ENCODE data around the gene TRIM33. TPM values are rescaled to one million over a fixed set of nuclear protein-coding genes. Genes with fewer than 3 reads are reported as not detected.

The TRIM33 gene
- total RNA-seq, 1 experiment from 2014 or later, result 38.7 TPM

- CTCF ChIA-PET, result no interaction called here
- DNase-seq, result no peak
- TF ChIP-seq EZH2 (IDR thresholded peaks at IDR 0.05; ENCODE audit: low read depth), result no peak
- no peaks in the 10 kb centered on the region for H3K27me3 ChIP-seq (ENCODE audit: insufficient read depth, low read depth)
- no peaks in the 10 kb centered on the region; the same call in 1 of the 2 replicates for H3K4me1 ChIP-seq (replicated peaks; ENCODE audit: insufficient read depth)
- H3K9me3 ChIP-seq (ENCODE audit: insufficient read depth, low read depth), result peaks cover 22% of the 10 kb centered on the region
- peaks cover 25% of the 10 kb centered on the region; the same call in 1 of the 2 replicates for H3F3A ChIP-seq (ENCODE audit: insufficient read depth, low read depth)
- POLR2A ChIA-PET (ENCODE audit: unreplicated experiment), result no interaction called here
- peaks cover 12% of the 10 kb centered on the region for H4K20me1 ChIP-seq (ENCODE audit: insufficient read depth)
- H3K79me2 ChIP-seq (ENCODE audit: low read depth), result peaks cover 97% of the 10 kb centered on the region
- H3K9me2 ChIP-seq (ENCODE audit: insufficient read depth), result no peaks in the 10 kb centered on the region
- no peak overlapping the region for H3K4me3 ChIP-seq
- no peak overlapping the region for H2AFZ ChIP-seq
- H3K36me3 ChIP-seq (ENCODE audit: low read depth), result peaks cover 48% of the 10 kb centered on the region
- intact Hi-C loops (cut with micrococcal nuclease; ENCODE audit: unreplicated experiment), result no loop called here
- no peak overlapping the region for H3K27ac ChIP-seq
- no TSS peak for BruUV-seq (replicated peaks)
- H3K4me2 ChIP-seq, result no peak overlapping the region
Measured at GRCh38 chr1:114468710-114469468, 42.1 kb downstream of the TRIM33 start.

GRCh38 chr1:114468047-114468446, 43.0 kb downstream of the TRIM33 start:
- Histone ChIP-seq H3K9me3 (ENCODE audit: insufficient read depth, low read depth) (peaks cover 15% of the 10 kb centered on the region), H3K36me3 (ENCODE audit: low read depth) (peaks cover 48% of the 10 kb centered on the region), H3K4me2 (no peak overlapping the region), H3K9me2 (ENCODE audit: insufficient read depth) (no peaks in the 10 kb centered on the region), H3K79me2 (ENCODE audit: low read depth) (peaks cover 96% of the 10 kb centered on the region), H3F3A (ENCODE audit: insufficient read depth, low read depth) (peaks cover 17% of the 10 kb centered on the region; the same call in 1 of the 2 replicates), H3K27me3 (ENCODE audit: insufficient read depth, low read depth) (no peaks in the 10 kb centered on the region), H3K27ac (no peak overlapping the region), H3K4me3 (no peak overlapping the region), H2AFZ (no peak overlapping the region), H3K4me1 (replicated peaks; ENCODE audit: insufficient read depth) (no peaks in the 10 kb centered on the region; the same call in 1 of the 2 replicates), H4K20me1 (ENCODE audit: insufficient read depth) (peaks cover 12% of the 10 kb centered on the region)
- TF ChIP-seq CTCF (conservative IDR thresholded peaks at IDR 0.05) (no peak), EZH2 (IDR thresholded peaks at IDR 0.05; ENCODE audit: low read depth) (no peak)
- ChIA-PET POLR2A (ENCODE audit: unreplicated experiment) (interaction anchor here (0.6 kb wide), 1 partner anchor 1593 kb away, joined by 3 read pairs; no protein-coding TSS in a partner anchor), CTCF (no interaction called here)
- BruUV-seq (replicated peaks), result no TSS peak
- DNase-seq, result no peak
- intact Hi-C loops (cut with micrococcal nuclease; ENCODE audit: unreplicated experiment), result no loop called here

GRCh38 chr1:114467491-114467890, 43.5 kb downstream of the TRIM33 start:
- H3K4me1 ChIP-seq (replicated peaks; ENCODE audit: insufficient read depth), result no peaks in the 10 kb centered on the region; the same call in 1 of the 2 replicates
- H2AFZ ChIP-seq, result no peak overlapping the region
- H3K4me2 ChIP-seq, result no peak overlapping the region
- H3K79me2 ChIP-seq (ENCODE audit: low read depth), result peaks cover 92% of the 10 kb centered on the region
- H4K20me1 ChIP-seq (ENCODE audit: insufficient read depth), result peaks cover 12% of the 10 kb centered on the region
- POLR2A ChIA-PET (ENCODE audit: unreplicated experiment), result no interaction called here
- no peaks in the 10 kb centered on the region for H3K9me2 ChIP-seq (ENCODE audit: insufficient read depth)
- peaks cover 10% of the 10 kb centered on the region for H3K9me3 ChIP-seq (ENCODE audit: insufficient read depth, low read depth)
- no peaks in the 10 kb centered on the region for H3K27me3 ChIP-seq (ENCODE audit: insufficient read depth, low read depth)
- H3K4me3 ChIP-seq, result no peak overlapping the region
- BruUV-seq (replicated peaks), result no TSS peak
- CTCF ChIA-PET, result no interaction called here
- H3K27ac ChIP-seq, result no peak overlapping the region
- peaks cover 50% of the 10 kb centered on the region for H3K36me3 ChIP-seq (ENCODE audit: low read depth)
- intact Hi-C loops (cut with micrococcal nuclease; ENCODE audit: unreplicated experiment), result no loop called here
- TF ChIP-seq EZH2 (IDR thresholded peaks at IDR 0.05; ENCODE audit: low read depth) (no peak), CTCF (conservative IDR thresholded peaks at IDR 0.05) (no peak)
- peaks cover 11% of the 10 kb centered on the region; the same call in 1 of the 2 replicates for H3F3A ChIP-seq (ENCODE audit: insufficient read depth, low read depth)
- no peak for DNase-seq

Data from PC-9 (cell line).